Karpas-422 (cell line): ENCODE measurements around the gene CERS1. TPM values are rescaled to one million over a fixed set of nuclear protein-coding genes. Genes with fewer than 3 reads are reported as not detected.

Source experiments
- DNase-seq: peaks from one replicate; pipeline ENCODE4 v3.0.0-alpha.2; 2015
- H2AFZ ChIP-seq: fragments of 200-600 bp; sonication (generic); 2 replicates; pipeline ENCODE4 v1.6.1; 2014; ENCODE audit warnings: antibody characterized with exemption, low read length, mixed read lengths
- H3K27ac ChIP-seq: fragments of 200-600 bp; sonication (generic); 2 replicates; pipeline ENCODE4 v1.5.1; 2014; ENCODE audit warnings: mild to moderate bottlenecking, low read length, moderate library complexity
- H3K27me3 ChIP-seq: fragments of 200-600 bp; sonication (generic); 2 replicates; pipeline ENCODE4 v1.6.1; 2014; ENCODE audit warnings: low read length, mixed read lengths
- H3K36me3 ChIP-seq: fragments of 200-600 bp; sonication (generic); 2 replicates; pipeline ENCODE4 v1.6.1; 2014; ENCODE audit warnings: low read length, mixed read lengths; ENCODE audit not compliant: insufficient read depth
- H3K4me1 ChIP-seq: fragments of 200-600 bp; sonication (generic); 2 replicates; pipeline ENCODE4 v1.6.1; 2014; ENCODE audit warnings: mild to moderate bottlenecking, low read length, mixed read lengths
- H3K4me2 ChIP-seq: fragments of 200-600 bp; sonication (generic); 2 replicates; pipeline ENCODE4 v1.6.1; 2014; ENCODE audit warnings: low read length, low read depth, mild to moderate bottlenecking; ENCODE audit not compliant: poor library complexity, severe bottlenecking
- H3K4me3 ChIP-seq: fragments of 200-600 bp; sonication (generic); 2 replicates; pipeline ENCODE4 v1.5.1; 2014; ENCODE audit warnings: mild to moderate bottlenecking, antibody characterized with exemption, low read length, mixed read lengths
- H3K79me2 ChIP-seq: fragments of 200-600 bp; sonication (generic); 2 replicates; pipeline ENCODE4 v1.6.1; 2014; ENCODE audit warnings: mild to moderate bottlenecking, low read length, mixed read lengths
- H3K9ac ChIP-seq: fragments of 200-600 bp; sonication (generic); 2 replicates; pipeline ENCODE4 v1.6.0; 2014; ENCODE audit warnings: low read length
- H3K9me2 ChIP-seq: fragments of 200-600 bp; sonication (generic), shearing (Covaris generic); replicated peaks from 2 replicates; pipeline ENCODE4 v1.6.0; 2014; ENCODE audit warnings: mild to moderate bottlenecking, low read length, moderate library complexity; ENCODE audit not compliant: insufficient read depth
- H3K9me3 ChIP-seq: fragments of 300-700, 200-600 bp; sonication (generic); 2 replicates; pipeline ENCODE4 v1.6.1; 2014; ENCODE audit warnings: low read length, mixed read lengths
- H4K20me1 ChIP-seq: fragments of 200-600 bp; sonication (generic); 2 replicates; pipeline ENCODE4 v1.6.1; 2014; ENCODE audit warnings: mild to moderate bottlenecking, antibody characterized with exemption, low read length, low read depth; ENCODE audit not compliant: insufficient read depth
- total RNA-seq: library from RNA; depleted of rRNA; stranded (reverse); fragments of >200 nt; shearing (Covaris generic); gene quantifications from 2 replicates; pipeline ENCODE4 v1.2.3, GENCODE V29; 2014; ENCODE audit warnings: low replicate concordance

Gene CERS1
- total RNA-seq, 1 experiment from 2014 or later: not detected

GRCh38 chr19:18854982-18855381 is 41.0 kb downstream of the CERS1 start:
- Histone ChIP-seq H3K9ac (no peak overlapping the region), H3K4me3 (no peak overlapping the region), H4K20me1 (peaks cover 20% of the 10 kb centered on the region; the same call in 1 of the 2 replicates), H3K4me1 (peaks cover 8% of the 10 kb centered on the region), H3K27ac (no peak overlapping the region), H3K36me3 (peaks cover 28% of the 10 kb centered on the region; the same call in 1 of the 2 replicates), H3K79me2 (peaks cover 13% of the 10 kb centered on the region; the same call in 1 of the 2 replicates), H3K9me3 (no peaks in the 10 kb centered on the region), H3K9me2 (no peaks in the 10 kb centered on the region), H3K4me2 (no peak overlapping the region), H2AFZ (no peak overlapping the region), H3K27me3 (no peaks in the 10 kb centered on the region)
- no peak for DNase-seq

DNA sequence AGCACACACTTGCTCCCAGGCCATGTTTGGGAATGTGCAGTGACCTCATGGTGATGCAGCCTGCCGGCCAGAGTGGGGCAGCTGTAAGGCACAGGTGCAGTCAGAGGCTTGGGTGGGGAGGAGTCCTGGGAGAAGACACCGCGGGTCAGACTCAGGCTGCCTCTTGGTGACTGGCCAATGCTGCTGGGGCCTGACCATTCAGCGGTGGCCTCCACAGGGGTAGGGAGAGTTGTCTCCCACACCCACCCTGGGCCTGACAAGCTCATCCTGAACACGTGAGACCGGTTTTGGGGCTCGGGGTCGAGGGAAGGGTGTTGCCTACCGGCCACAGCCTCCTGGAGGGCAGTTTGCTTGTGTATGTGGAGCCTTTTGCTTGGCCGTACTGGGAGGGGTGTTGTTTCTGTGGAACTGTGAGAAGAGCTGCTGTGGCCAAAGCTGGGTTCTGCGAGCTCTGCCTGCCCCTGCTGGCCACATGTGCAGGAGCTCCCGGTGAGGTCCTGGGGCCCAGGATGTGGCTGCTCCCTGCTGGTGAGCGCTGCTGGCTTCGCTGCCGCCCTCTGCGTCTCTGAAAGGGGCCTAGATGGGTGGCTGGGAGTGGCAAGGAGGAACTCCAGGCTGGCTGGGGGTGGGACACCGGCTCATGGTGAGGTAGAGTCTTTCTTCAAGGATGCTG is 42.1 kb downstream of the CERS1 start:
- Histone ChIP-seq H3K4me2 (no peak overlapping the region), H3K9me2 (no peaks in the 10 kb centered on the region), H3K4me1 (peaks cover under 1% of the 10 kb centered on the region; the same call in 1 of the 2 replicates), H2AFZ (no peak overlapping the region), H3K9me3 (no peaks in the 10 kb centered on the region), H3K27me3 (no peaks in the 10 kb centered on the region), H3K79me2 (peaks cover 22% of the 10 kb centered on the region), H3K9ac (no peak overlapping the region), H3K36me3 (peaks cover 27% of the 10 kb centered on the region; the same call in 1 of the 2 replicates), H3K27ac (no peak overlapping the region), H3K4me3 (no peak overlapping the region), H4K20me1 (peaks cover 26% of the 10 kb centered on the region; the same call in 1 of the 2 replicates)
- no peak for DNase-seq

DNA sequence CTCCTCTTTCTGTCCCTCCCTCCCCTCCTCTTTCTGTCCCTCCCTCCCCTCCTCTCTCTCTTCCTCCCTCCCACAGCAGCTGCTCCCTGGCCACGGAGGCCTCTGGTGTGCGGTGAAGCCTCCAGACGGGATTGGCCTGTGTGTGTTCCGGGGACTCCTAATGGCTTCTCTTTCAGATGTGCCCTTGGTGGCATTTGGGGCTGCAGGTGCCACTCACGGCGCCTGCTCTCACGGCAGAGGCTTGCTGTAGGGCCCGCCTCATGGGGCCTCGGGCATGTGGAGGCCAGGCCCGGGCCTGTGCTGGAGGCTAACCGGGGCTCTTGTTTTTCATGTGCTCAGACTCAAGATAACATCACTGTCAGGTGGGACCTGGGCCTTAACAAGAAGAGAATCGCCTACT is 43.3 kb downstream of the CERS1 start:
- Histone ChIP-seq H3K36me3 (peaks cover 30% of the 10 kb centered on the region; the same call in 1 of the 2 replicates), H3K27ac (no peak overlapping the region), H3K9me2 (no peaks in the 10 kb centered on the region), H3K79me2 (peaks cover 35% of the 10 kb centered on the region), H3K27me3 (no peaks in the 10 kb centered on the region), H4K20me1 (peaks cover 35% of the 10 kb centered on the region), H3K4me2 (no peak overlapping the region), H2AFZ (no peak overlapping the region), H3K4me1 (peaks cover 10% of the 10 kb centered on the region), H3K9me3 (no peaks in the 10 kb centered on the region), H3K4me3 (no peak overlapping the region), H3K9ac (no peak overlapping the region)
- no peak for DNase-seq

GRCh38 chr19:18851673-18852325 is 44.2 kb downstream of the CERS1 start:
- DNase-seq: no peak
- Histone ChIP-seq H3K27ac (no peak overlapping the region), H4K20me1 (peaks cover 41% of the 10 kb centered on the region), H3K27me3 (no peaks in the 10 kb centered on the region), H3K9me3 (no peaks in the 10 kb centered on the region), H3K9me2 (no peaks in the 10 kb centered on the region), H3K4me1 (peaks cover 10% of the 10 kb centered on the region), H3K9ac (no peak overlapping the region), H3K79me2 (peaks cover 43% of the 10 kb centered on the region), H3K4me2 (no peak overlapping the region), H3K4me3 (no peak overlapping the region), H2AFZ (no peak overlapping the region), H3K36me3 (peaks cover 30% of the 10 kb centered on the region; the same call in 1 of the 2 replicates)

DNA sequence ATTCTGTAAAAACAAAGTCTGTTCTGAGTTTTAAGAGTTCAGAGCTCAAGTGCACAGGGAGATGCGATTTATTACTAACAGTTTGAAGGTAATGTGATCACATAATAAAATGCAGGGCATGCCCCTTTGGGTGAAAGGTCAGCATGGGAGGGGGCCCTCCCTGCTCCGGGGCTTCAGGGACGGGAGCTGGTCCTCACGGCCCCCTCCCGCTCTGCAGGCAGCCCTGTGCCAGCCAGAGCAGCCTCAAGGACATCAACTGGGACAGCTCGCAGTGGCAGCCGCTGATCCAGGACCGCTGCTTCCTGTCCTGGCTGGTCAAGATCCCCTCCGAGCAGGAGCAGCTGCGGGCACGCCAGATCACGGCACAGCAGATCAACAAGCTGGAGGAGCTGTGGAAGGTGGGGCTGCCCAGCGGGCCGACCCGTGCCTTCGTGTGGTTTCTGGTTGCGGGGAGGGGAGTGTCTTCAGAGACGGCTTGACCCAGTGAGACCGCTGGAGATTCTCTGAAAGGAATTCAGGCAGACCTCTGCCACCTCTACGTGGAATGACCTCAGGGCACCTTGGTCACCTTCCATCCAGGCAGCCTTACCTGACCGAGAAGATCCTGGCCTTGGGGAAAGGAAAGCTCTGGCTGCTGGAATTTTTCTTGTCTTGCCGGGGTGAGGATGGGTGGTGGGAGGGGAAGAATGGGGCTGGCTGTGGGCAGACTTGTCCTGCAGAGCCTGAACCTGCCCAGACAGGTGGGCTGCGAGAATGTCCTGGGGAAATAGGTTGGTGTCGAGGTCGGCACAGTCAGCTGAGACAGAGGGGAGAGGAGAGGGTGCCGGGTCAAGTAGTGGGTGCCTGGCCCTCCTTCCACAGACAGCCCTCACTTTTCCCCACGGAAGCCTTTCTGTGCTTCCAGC is 45.2 kb downstream of the CERS1 start:
- no peak for DNase-seq
- Histone ChIP-seq H3K4me3 (no peak overlapping the region), H3K9ac (no peak overlapping the region), H3K27me3 (no peaks in the 10 kb centered on the region), H4K20me1 (peaks cover 50% of the 10 kb centered on the region), H3K4me1 (peaks cover 17% of the 10 kb centered on the region), H2AFZ (no peak overlapping the region), H3K36me3 (peaks cover 30% of the 10 kb centered on the region; the same call in 1 of the 2 replicates), H3K27ac (no peak overlapping the region), H3K9me3 (no peaks in the 10 kb centered on the region), H3K9me2 (no peaks in the 10 kb centered on the region), H3K4me2 (no peak overlapping the region), H3K79me2 (peaks cover 48% of the 10 kb centered on the region)

DNA sequence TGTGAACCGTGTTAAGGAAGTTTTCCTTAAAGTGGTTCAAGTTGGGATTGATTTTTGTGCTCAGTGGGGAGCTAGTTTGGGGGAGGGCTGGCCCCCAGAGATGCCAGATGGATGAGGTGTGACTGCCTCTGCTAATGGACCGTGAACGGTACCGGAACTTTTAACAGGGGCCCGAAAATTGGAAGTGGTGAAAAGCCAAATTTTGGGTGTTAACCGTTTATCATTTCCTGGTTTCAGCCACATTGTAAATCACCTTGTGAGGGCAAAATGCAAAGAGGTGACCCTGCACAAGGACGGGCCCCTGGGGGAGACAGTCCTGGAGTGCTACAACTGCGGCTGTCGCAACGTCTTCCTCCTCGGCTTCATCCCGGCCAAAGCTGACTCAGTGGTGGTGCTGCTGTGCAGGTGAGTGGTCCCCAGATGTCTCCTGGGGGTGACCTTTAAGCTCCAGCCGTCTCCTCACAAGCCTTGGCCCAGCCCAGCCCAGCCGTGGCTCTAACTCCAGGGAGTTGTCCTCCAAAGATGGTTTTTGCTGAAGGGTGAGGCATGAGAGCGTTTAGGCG is 46.0 kb downstream of the CERS1 start:
- H3K79me2 ChIP-seq: peaks cover 56% of the 10 kb centered on the region
- H4K20me1 ChIP-seq: peaks cover 58% of the 10 kb centered on the region

DNA sequence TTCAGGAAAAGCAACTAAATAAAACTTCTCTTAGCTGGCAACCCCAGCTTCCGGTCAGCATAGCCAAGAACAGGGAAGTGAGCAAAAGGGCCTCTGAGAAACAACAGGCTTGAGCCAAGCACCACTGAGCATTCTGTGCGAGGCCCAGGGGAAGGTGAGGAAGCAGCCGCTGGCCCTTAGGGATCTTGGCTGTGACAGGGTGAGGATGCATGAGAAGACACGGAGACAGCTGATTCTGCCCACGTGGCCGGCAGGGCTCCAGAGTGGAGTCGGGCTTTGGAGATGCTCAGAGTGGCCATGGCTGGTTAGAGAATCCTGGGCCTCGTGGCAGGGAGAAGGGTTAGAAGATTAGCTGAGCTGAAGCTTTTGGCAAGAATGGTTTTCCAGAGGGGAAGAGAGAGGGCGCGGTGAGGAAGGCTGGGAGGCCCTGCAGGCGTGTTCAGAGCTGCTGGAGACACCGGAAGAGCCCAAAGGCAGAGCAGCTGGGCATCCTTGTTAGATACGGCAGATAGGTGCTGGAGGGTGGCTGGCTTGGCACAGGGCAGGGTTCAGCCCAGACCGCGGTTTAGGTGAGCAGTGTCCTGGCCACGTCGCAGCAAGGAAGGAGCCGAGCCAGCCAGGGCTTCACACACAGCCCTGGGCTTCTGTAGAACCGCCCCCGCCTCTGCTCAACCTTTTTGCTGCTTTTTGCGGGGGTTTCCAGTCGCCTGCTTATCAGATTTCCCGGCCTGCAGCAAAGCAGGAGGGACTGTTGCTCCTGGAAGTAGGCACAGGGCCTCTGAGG is 46.9 kb downstream of the CERS1 start:
- DNase-seq: no peak
- no peak overlapping the region for H3K4me3 ChIP-seq
- H4K20me1 ChIP-seq: peaks cover 65% of the 10 kb centered on the region
- no peaks in the 10 kb centered on the region for H3K27me3 ChIP-seq
- H3K4me1 ChIP-seq: peaks cover 21% of the 10 kb centered on the region
- H3K27ac ChIP-seq: no peak overlapping the region
- peaks cover 30% of the 10 kb centered on the region; the same call in 1 of the 2 replicates for H3K36me3 ChIP-seq
- no peak overlapping the region for H3K9ac ChIP-seq
- no peaks in the 10 kb centered on the region for H3K9me2 ChIP-seq
- H3K79me2 ChIP-seq: peaks cover 65% of the 10 kb centered on the region
- no peak overlapping the region for H3K4me2 ChIP-seq
- no peaks in the 10 kb centered on the region for H3K9me3 ChIP-seq
- no peak overlapping the region for H2AFZ ChIP-seq

More for the DNA sequence above, 46.0 kb downstream of the CERS1 start:
- H3K4me1 ChIP-seq: peaks cover 17% of the 10 kb centered on the region
- H3K4me3 ChIP-seq: no peak overlapping the region
- no peaks in the 10 kb centered on the region for H3K9me3 ChIP-seq
- DNase-seq: no peak
- no peak overlapping the region for H3K9ac ChIP-seq
- no peak overlapping the region for H3K4me2 ChIP-seq
- H3K36me3 ChIP-seq: peaks cover 30% of the 10 kb centered on the region; the same call in 1 of the 2 replicates
- H3K27ac ChIP-seq: no peak overlapping the region
- no peak overlapping the region for H2AFZ ChIP-seq
- no peaks in the 10 kb centered on the region for H3K27me3 ChIP-seq
- H3K9me2 ChIP-seq: no peaks in the 10 kb centered on the region
